HCT116 (cell line): Measurements from ENCODE around the gene SH3RF2.

Experiments used
- ATF3 ChIP-seq: IDR thresholded peaks from 2 replicates; pipeline ENCODE4 v1.6.1; 2012
- SRF ChIP-seq: IDR thresholded peaks from 2 replicates; pipeline ENCODE4 v1.6.1; 2012; ENCODE audit warnings: low read depth
- TF ChIP-seq, protein P1 (sequence below), 3 experiments: fragments of 200-600 bp in 1 of 3; sonication (generic) in 1 of 3; IDR thresholded peaks in 2 of 3; conservative IDR thresholded peaks in 1 of 3; 2 replicates each; pipeline ENCODE4 v1.5.1; 2012 to 2017; ENCODE audit warnings: low read depth in 2 of 3, low read length in 2 of 3, antibody characterized with exemption in 1 of 3, borderline replicate concordance in 1 of 3, control low read depth in 1 of 3, mild to moderate bottlenecking in 1 of 3, mixed read lengths in 1 of 3, mixed run types in 1 of 3, moderate library complexity in 1 of 3; ENCODE audit not compliant: insufficient read depth in 1 of 3

DNA sequence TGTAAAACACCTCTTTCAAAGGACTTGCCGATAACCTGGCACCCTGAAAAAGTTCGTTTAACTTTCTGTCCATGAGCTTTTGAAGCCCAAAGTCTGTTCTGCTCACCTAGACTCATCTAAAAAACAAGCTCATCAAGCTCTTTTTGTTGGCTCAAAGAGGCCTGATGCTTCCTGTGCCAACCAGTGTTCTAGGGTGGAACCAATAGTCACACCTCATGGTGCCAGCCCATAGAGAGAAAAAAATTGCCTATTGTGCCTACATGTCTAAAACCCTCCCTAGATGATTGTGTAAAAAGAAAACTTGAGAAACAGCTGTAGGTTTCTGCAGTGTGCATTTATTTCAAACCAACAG, 4.7 kb downstream of the SH3RF2 start:
- no peak for TF ChIP-seq ATF3
- TF ChIP-seq SRF: no peak
- TF ChIP-seq, protein P1, sequence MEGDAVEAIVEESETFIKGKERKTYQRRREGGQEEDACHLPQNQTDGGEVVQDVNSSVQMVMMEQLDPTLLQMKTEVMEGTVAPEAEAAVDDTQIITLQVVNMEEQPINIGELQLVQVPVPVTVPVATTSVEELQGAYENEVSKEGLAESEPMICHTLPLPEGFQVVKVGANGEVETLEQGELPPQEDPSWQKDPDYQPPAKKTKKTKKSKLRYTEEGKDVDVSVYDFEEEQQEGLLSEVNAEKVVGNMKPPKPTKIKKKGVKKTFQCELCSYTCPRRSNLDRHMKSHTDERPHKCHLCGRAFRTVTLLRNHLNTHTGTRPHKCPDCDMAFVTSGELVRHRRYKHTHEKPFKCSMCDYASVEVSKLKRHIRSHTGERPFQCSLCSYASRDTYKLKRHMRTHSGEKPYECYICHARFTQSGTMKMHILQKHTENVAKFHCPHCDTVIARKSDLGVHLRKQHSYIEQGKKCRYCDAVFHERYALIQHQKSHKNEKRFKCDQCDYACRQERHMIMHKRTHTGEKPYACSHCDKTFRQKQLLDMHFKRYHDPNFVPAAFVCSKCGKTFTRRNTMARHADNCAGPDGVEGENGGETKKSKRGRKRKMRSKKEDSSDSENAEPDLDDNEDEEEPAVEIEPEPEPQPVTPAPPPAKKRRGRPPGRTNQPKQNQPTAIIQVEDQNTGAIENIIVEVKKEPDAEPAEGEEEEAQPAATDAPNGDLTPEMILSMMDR (IDR thresholded peaks at IDR 0.05 in 2 of 3, conservative IDR thresholded peaks at IDR 0.05 in 1 of 3; ENCODE audit: borderline replicate concordance in 1 of 3, insufficient read depth in 1 of 3, low read depth in 2 of 3, low read length in 2 of 3): no peak
